ENCODE data around the gene GGA1.

Gene GGA1

DNA sequence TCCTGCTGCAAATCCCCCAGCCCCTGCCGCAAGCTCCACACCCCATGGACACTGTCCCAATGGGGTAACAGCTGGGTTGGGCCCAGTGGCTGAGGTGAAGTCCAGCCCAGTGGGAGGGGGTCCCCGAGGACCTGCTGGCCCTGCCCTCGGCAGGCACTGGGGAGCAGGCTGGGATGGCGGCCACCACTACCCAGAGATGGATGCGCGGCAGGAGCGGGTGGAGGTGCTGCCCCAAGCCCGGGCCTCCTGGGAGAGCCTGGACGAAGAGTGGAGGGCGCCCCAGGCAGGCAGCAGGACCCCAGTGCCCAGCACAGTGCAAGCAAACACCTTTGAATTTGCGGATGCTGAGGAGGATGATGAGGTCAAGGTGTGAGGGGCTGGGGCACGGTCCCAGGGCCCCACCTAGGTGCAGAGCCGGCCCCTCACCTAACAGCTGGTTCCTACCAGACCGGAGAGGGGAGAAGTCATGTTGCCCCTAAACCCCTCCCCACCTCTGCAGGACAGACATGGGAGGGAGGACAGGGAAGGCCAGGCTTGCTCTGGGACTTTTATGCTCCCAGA lies 40.1 kb upstream of the GGA1 start:
- TF ChIP-seq, protein P1, sequence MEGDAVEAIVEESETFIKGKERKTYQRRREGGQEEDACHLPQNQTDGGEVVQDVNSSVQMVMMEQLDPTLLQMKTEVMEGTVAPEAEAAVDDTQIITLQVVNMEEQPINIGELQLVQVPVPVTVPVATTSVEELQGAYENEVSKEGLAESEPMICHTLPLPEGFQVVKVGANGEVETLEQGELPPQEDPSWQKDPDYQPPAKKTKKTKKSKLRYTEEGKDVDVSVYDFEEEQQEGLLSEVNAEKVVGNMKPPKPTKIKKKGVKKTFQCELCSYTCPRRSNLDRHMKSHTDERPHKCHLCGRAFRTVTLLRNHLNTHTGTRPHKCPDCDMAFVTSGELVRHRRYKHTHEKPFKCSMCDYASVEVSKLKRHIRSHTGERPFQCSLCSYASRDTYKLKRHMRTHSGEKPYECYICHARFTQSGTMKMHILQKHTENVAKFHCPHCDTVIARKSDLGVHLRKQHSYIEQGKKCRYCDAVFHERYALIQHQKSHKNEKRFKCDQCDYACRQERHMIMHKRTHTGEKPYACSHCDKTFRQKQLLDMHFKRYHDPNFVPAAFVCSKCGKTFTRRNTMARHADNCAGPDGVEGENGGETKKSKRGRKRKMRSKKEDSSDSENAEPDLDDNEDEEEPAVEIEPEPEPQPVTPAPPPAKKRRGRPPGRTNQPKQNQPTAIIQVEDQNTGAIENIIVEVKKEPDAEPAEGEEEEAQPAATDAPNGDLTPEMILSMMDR (IDR thresholded peaks at IDR 0.05; ENCODE audit: low read depth, low read length) = no peak
- no peak for DNase-seq (ENCODE audit: extremely low read depth, low read depth)

- TF ChIP-seq, protein P1 (IDR thresholded peaks at IDR 0.05; ENCODE audit: low read depth, low read length) = no peak
These were observed 39.4 kb upstream of the GGA1 start for GRCh38 chr22:37569009-37569920.

GRCh38 chr22:37569921-37570660 lies 38.5 kb upstream of the GGA1 start:
- DNase-seq (ENCODE audit: extremely low read depth, low read depth) = no peak
- TF ChIP-seq, protein P1 (IDR thresholded peaks at IDR 0.05; ENCODE audit: low read depth, low read length) = no peak

More at GRCh38 chr22:37569009-37569920, 39.4 kb upstream of the GGA1 start:
- DNase-seq (ENCODE audit: extremely low read depth, low read depth) = no peak

- TF ChIP-seq, protein P1 (IDR thresholded peaks at IDR 0.05; ENCODE audit: low read depth, low read length) = no peak
- no peak for DNase-seq (ENCODE audit: extremely low read depth, low read depth)
These were observed 38.0 kb upstream of the GGA1 start for GRCh38 chr22:37570661-37570976.

DNA sequence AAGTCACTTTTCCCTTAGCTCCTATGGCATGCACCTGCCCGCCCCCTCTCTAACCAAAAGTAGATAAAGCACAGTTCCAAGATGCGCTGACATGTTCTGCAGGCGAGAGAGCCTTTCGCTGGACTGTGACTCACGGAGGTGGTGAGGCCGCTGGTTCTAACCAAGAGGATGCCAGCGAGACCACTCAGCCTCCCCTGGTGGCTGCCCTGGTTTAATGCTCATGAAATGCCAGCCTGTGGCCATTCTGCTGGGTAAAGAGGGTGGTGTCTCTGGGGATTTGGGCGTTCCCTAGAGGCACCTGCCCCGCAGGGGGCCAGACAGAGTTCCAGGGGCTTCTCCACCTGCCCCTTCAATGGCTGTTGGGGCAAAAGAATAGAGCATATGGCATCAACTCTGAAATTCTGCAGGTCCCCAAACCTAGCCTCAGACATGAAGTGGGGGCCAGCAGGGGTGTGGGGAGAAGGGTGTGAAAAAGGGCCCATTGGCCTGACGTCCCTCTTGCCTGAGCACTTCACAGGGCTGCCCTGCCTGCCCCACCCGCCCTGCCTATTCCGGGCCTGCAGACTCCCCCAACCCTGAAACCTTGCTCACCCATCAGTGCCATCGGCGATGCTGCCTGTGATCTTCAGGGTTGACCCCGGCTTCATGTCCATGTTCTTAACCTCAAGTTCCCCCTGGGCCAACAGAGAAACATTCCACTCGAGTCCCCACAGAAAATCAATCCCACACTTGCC lies 37.2 kb upstream of the GGA1 start:
- no peak for DNase-seq (ENCODE audit: extremely low read depth, low read depth)
- TF ChIP-seq, protein P1 (IDR thresholded peaks at IDR 0.05; ENCODE audit: low read depth, low read length) = no peak; the same call in 1 of the 2 replicates

DNA sequence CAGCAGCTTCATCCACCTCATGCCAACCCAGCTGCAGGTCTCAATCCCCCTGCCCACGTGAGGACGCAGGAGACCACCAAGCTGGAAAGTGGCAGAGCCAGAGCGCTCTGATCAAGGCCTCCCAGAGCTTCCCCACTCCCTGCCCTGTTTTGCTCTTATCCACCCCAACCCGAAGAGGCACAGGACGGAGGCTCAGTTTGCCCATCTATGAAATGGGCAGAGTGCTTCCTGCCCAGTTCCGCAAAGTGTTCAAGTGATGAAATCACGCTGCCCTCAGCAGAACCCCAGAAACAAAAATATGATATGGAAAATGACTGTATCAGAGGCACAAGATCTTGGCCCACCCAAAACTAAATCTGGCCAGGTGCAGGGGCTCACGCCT lies 36.7 kb upstream of the GGA1 start:
- TF ChIP-seq, protein P1 (IDR thresholded peaks at IDR 0.05; ENCODE audit: low read depth, low read length) = no peak
- no peak for DNase-seq (ENCODE audit: extremely low read depth, low read depth)
